T follicular helper cell (primary cell): ENCODE results near the gene VTI1A.
"Not testable (repeated sequence)": the region's sequence is repeated elsewhere in the genome, so short reads cannot be mapped to it uniquely, and the experiment has no call there.

Experiments
- DNase-seq: peaks from one replicate; pipeline ENCODE4 v3.0.0-alpha.2; 2020; ENCODE audit warnings: low read depth

Gene VTI1A

GRCh38 chr10:112588225-112588990, 141.4 kb downstream of the VTI1A start:
- DNase-seq, result no peak

- no peak for DNase-seq
Observed at GRCh38 chr10:112589081-112589480, 142.1 kb downstream of the VTI1A start.

- DNase-seq, result not testable (repeated sequence)
Observed at GRCh38 chr10:112590786-112591185, 143.8 kb downstream of the VTI1A start.

- DNase-seq, result no peak
Observed at GRCh38 chr10:112593023-112593422, 146.0 kb downstream of the VTI1A start.

GRCh38 chr10:112601214-112602090, 154.4 kb downstream of the VTI1A start:
- no peak for DNase-seq

GRCh38 chr10:112603062-112603461, 156.0 kb downstream of the VTI1A start:
- no peak for DNase-seq

GRCh38 chr10:112605063-112605462, 158.0 kb downstream of the VTI1A start:
- no peak for DNase-seq

GRCh38 chr10:112607506-112607905, 160.5 kb downstream of the VTI1A start:
- no peak for DNase-seq

- DNase-seq, result no peak
Observed at GRCh38 chr10:112613620-112614019, 166.6 kb downstream of the VTI1A start.

GRCh38 chr10:112614072-112614471, 167.1 kb downstream of the VTI1A start:
- DNase-seq, result no peak

GRCh38 chr10:112614586-112614985, 167.6 kb downstream of the VTI1A start:
- no peak for DNase-seq

- no peak for DNase-seq
Observed at GRCh38 chr10:112615269-112615668, 168.3 kb downstream of the VTI1A start.

- no peak for DNase-seq
Observed at GRCh38 chr10:112616647-112617046, 169.6 kb downstream of the VTI1A start.

GRCh38 chr10:112618814-112619213, 171.8 kb downstream of the VTI1A start:
- DNase-seq, result no peak

- DNase-seq, result no peak
Observed at GRCh38 chr10:112619556-112619955, 172.5 kb downstream of the VTI1A start.

- DNase-seq, result no peak
Observed at GRCh38 chr10:112622786-112623185, 175.8 kb downstream of the VTI1A start.

GRCh38 chr10:112624546-112625048, 177.6 kb downstream of the VTI1A start:
- DNase-seq, result no peak

- DNase-seq, result no peak
Observed at GRCh38 chr10:112628951-112629609, 182.1 kb downstream of the VTI1A start.

GRCh38 chr10:112631501-112632400, 184.7 kb downstream of the VTI1A start:
- DNase-seq, result no peak

GRCh38 chr10:112634096-112634830, 187.2 kb downstream of the VTI1A start:
- no peak for DNase-seq

- no peak for DNase-seq
Observed at GRCh38 chr10:112637901-112638300, 190.9 kb downstream of the VTI1A start.
